HG03060 (cell line): ENCODE results near the gene KRTAP19-4.
"Not testable (repeated sequence)": the region's sequence is repeated elsewhere in the genome, so short reads cannot be mapped to it uniquely, and the experiment has no call there.

Experiments
- ATAC-seq: cut with Tn5 transposase; IDR thresholded peaks from one replicate; pipeline ENCODE4 v1.9.1; 2021; ENCODE audit warnings: low read depth, moderate number of reproducible peaks; ENCODE audit not compliant: unreplicated experiment

The KRTAP19-4 gene

GRCh38 chr21:30497065-30497464, at the start of gene KRTAP19-4:
Gene KRTAP19-4, minus strand, starts transcription at chr21:30497165. Its CDS starts 55 bp downstream, at chr21:30497110.
- ATAC-seq: no peak

- ATAC-seq: no peak
These were observed 44.8 kb upstream of the KRTAP19-4 start, which contains the start of gene KRTAP19-6 for GRCh38 chr21:30541764-30542163. Gene KRTAP19-6, minus strand, starts transcription at chr21:30541864. Its CDS starts 31 bp downstream, at chr21:30541833.

- no peak for ATAC-seq
These were observed 21.9 kb upstream of the KRTAP19-4 start for GRCh38 chr21:30518876-30519275.

GRCh38 chr21:30515681-30516080, 18.7 kb upstream of the KRTAP19-4 start:
- ATAC-seq: no peak

GRCh38 chr21:30505621-30506205, 8.7 kb upstream of the KRTAP19-4 start:
- not testable (repeated sequence) for ATAC-seq

GRCh38 chr21:30502041-30502440, 5.1 kb upstream of the KRTAP19-4 start, which contains the start of gene KRTAP19-5:
Gene KRTAP19-5, minus strand, starts transcription at chr21:30502141. Its CDS starts 51 bp downstream, at chr21:30502090.
- no peak for ATAC-seq

- no peak for ATAC-seq
These were observed 5.0 kb downstream of the KRTAP19-4 start, which contains the start of gene KRTAP19-3 for GRCh38 chr21:30491963-30492428. Gene KRTAP19-3, minus strand, starts transcription at chr21:30492013. Its CDS starts 56 bp downstream, at chr21:30491957.

- no peak for ATAC-seq
These were observed 9.6 kb downstream of the KRTAP19-4 start, which contains the start of gene KRTAP19-2 for GRCh38 chr21:30487336-30487735. Gene KRTAP19-2, minus strand, starts transcription at chr21:30487436. Its CDS starts 88 bp downstream, at chr21:30487348.

GRCh38 chr21:30486180-30486579, 10.8 kb downstream of the KRTAP19-4 start:
- no peak for ATAC-seq

- no peak for ATAC-seq
These were observed 14.8 kb downstream of the KRTAP19-4 start for GRCh38 chr21:30482130-30482529.

GRCh38 chr21:30480145-30480544, 16.8 kb downstream of the KRTAP19-4 start, which contains the start of gene KRTAP19-1:
Gene KRTAP19-1, minus strand, starts transcription at chr21:30480367. Its CDS starts 50 bp downstream, at chr21:30480317.
- no peak for ATAC-seq

- no peak for ATAC-seq
These were observed 17.7 kb downstream of the KRTAP19-4 start for GRCh38 chr21:30479259-30479658.

- ATAC-seq: no peak
These were observed 19.0 kb downstream of the KRTAP19-4 start for GRCh38 chr21:30478004-30478403.

GRCh38 chr21:30468900-30469714, 27.9 kb downstream of the KRTAP19-4 start:
- no peak for ATAC-seq

- ATAC-seq: no peak
These were observed 33.3 kb downstream of the KRTAP19-4 start for GRCh38 chr21:30463713-30464112.

- ATAC-seq: no peak
These were observed 48.5 kb downstream of the KRTAP19-4 start for GRCh38 chr21:30448514-30448913.

- ATAC-seq: no peak
These were observed 49.9 kb downstream of the KRTAP19-4 start for GRCh38 chr21:30447056-30447455.
